OCI-LY3 (cell line): ENCODE results near the gene STPG4.

ENCODE experiments used
- H2AFZ ChIP-seq: fragments of 200-600, 300-600 bp; shearing (Covaris generic); 2 replicates; pipeline ENCODE4 v1.6.0; 2014; ENCODE audit warnings: antibody characterized with exemption, low read depth, low read length
- H3K27ac ChIP-seq: fragments of 200-600, 300-600 bp; sonication (generic); 2 replicates; pipeline ENCODE4 v1.5.1; 2014; ENCODE audit warnings: mild to moderate bottlenecking, low read length, moderate library complexity, mixed read lengths
- H3K27me3 ChIP-seq: fragments of 200-600, 300-600 bp; sonication (generic); 2 replicates; pipeline ENCODE4 v1.6.1; 2014; ENCODE audit warnings: low read depth, low read length, mixed read lengths
- H3K36me3 ChIP-seq: fragments of 200-600, 300-600 bp; sonication (generic); replicated peaks from 2 replicates; pipeline ENCODE3; 2014; ENCODE audit warnings: low read depth, low read length, mixed read lengths
- H3K4me1 ChIP-seq: fragments of 300-600, 200-600 bp; sonication (generic); 2 replicates; pipeline ENCODE4 v1.6.1; 2014; ENCODE audit warnings: low read length, mixed read lengths
- H3K4me2 ChIP-seq: fragments of 200-600, 300-600 bp; sonication (generic); 2 replicates; pipeline ENCODE4 v1.6.1; 2014; ENCODE audit warnings: low read length, mixed read lengths
- H3K4me3 ChIP-seq: fragments of 300-600, 200-600 bp; sonication (generic); 2 replicates; pipeline ENCODE4 v1.5.1; 2014; ENCODE audit warnings: antibody characterized with exemption, mild to moderate bottlenecking, low read length, moderate library complexity
- H3K79me2 ChIP-seq: fragments of 300-600, 200-600 bp; shearing (Covaris generic); 2 replicates; pipeline ENCODE4 v1.6.1; 2014; ENCODE audit warnings: mild to moderate bottlenecking, low read length, mixed read lengths
- H3K9ac ChIP-seq: fragments of 300-600, 200-600 bp; shearing (Covaris generic); 2 replicates; pipeline ENCODE4 v1.6.0; 2014; ENCODE audit warnings: mild to moderate bottlenecking, low read length, moderate library complexity
- H3K9me3 ChIP-seq: fragments of 200-600, 300-600 bp; shearing (Covaris generic); 2 replicates; pipeline ENCODE4 v1.6.1; 2014; ENCODE audit warnings: low read length, mixed read lengths; ENCODE audit not compliant: insufficient read depth
- H4K20me1 ChIP-seq: fragments of 200-600, 300-600 bp; sonication (generic); 2 replicates; pipeline ENCODE4 v1.6.1; 2016; ENCODE audit warnings: low read length, mixed read lengths; ENCODE audit not compliant: insufficient read depth
- EZH2phosphoT487 ChIP-seq: fragments of 200-600 bp; shearing (Covaris generic); IDR thresholded peaks from 2 replicates; pipeline ENCODE4 v1.6.1; 2018; ENCODE audit warnings: antibody characterized with exemption, mixed run types, low read depth
- TF ChIP-seq, protein P1 (sequence below): fragments of 200-600, 300-600 bp; sonication (generic); IDR thresholded peaks from 2 replicates; pipeline ENCODE4 v1.5.1; 2014; ENCODE audit warnings: antibody characterized with exemption, low read length, low read depth

STPG4 gene

DNA sequence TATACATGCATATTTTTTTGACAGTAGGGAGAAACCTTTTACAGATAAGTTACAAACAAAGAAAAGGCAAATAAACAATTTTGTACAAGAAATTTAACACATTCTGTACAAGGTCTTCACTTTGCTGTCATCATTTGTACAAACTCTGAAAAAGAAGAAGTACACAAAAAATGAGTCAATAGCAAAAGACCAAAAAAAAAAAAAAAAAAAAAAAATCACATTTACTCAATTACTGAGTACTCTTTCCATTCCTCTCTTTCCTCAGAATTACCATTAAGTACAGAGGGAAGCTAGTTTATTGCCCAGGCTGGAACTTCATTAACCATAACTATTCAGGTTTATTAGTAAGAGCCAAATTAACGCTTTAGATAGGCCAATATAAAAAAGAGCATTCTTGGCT is 5.6 kb upstream of the STPG4 start:
- peaks cover 39% of the 10 kb centered on the region for H3K79me2 ChIP-seq
- no peak overlapping the region for H3K4me2 ChIP-seq
- no peaks in the 10 kb centered on the region for H3K9me3 ChIP-seq
- H3K27me3 ChIP-seq = no peaks in the 10 kb centered on the region
- H2AFZ ChIP-seq = no peak overlapping the region
- H3K4me1 ChIP-seq = no peaks in the 10 kb centered on the region
- H3K36me3 ChIP-seq = peaks cover 60% of the 10 kb centered on the region
- no peak overlapping the region for H3K9ac ChIP-seq
- H3K4me3 ChIP-seq = no peak overlapping the region
- TF ChIP-seq, protein P1, sequence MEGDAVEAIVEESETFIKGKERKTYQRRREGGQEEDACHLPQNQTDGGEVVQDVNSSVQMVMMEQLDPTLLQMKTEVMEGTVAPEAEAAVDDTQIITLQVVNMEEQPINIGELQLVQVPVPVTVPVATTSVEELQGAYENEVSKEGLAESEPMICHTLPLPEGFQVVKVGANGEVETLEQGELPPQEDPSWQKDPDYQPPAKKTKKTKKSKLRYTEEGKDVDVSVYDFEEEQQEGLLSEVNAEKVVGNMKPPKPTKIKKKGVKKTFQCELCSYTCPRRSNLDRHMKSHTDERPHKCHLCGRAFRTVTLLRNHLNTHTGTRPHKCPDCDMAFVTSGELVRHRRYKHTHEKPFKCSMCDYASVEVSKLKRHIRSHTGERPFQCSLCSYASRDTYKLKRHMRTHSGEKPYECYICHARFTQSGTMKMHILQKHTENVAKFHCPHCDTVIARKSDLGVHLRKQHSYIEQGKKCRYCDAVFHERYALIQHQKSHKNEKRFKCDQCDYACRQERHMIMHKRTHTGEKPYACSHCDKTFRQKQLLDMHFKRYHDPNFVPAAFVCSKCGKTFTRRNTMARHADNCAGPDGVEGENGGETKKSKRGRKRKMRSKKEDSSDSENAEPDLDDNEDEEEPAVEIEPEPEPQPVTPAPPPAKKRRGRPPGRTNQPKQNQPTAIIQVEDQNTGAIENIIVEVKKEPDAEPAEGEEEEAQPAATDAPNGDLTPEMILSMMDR = no peak
- no peak for TF ChIP-seq EZH2phosphoT487
- no peak overlapping the region for H3K27ac ChIP-seq
- H4K20me1 ChIP-seq = peaks cover 41% of the 10 kb centered on the region

DNA sequence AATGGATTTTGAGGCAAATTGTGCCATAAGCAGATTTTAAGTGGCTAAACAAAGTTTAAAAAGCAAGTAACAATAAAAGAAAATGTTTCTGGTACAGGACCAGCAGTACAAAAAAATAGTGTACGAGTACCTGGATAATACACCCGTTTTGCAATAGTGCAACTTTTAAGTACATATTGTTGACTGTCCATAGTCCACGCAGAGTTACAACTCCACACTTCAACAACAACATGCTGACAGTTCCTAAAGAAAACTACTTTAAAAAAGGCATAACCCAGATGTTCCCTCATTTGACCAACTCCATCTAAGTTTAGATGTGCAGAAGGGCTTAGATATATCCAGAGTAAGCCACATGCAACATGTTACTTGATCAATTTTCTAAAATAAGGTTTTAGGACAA is 5.1 kb upstream of the STPG4 start:
- H3K27me3 ChIP-seq = no peaks in the 10 kb centered on the region
- no peak overlapping the region for H2AFZ ChIP-seq
- H3K79me2 ChIP-seq = peaks cover 35% of the 10 kb centered on the region
- no peaks in the 10 kb centered on the region for H3K4me1 ChIP-seq
- peaks cover 37% of the 10 kb centered on the region for H4K20me1 ChIP-seq
- peaks cover 58% of the 10 kb centered on the region for H3K36me3 ChIP-seq
- H3K4me3 ChIP-seq = no peak overlapping the region
- no peaks in the 10 kb centered on the region for H3K9me3 ChIP-seq
- no peak overlapping the region for H3K27ac ChIP-seq
- no peak for TF ChIP-seq EZH2phosphoT487
- TF ChIP-seq, protein P1 = no peak
- no peak overlapping the region for H3K4me2 ChIP-seq
- no peak overlapping the region for H3K9ac ChIP-seq

DNA sequence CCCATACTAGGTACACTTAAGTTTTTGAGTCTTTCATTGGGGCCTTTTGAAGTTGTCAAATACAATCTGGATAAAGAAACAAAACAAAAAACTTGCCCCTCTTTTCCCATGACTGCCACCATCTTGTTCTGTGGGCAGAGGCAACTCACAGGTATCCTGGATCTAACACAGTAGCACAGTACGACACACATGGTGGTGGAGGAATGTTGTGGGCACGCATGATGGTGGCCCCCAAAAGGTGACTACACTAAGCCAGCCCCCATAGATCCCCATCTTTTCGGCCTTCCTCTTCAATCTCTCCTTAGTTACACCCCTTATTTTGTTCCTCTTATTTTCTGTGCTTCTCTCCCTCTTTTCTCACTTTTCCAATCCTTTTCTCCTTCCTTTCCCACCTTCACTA is 4.5 kb upstream of the STPG4 start:
- Histone ChIP-seq H3K9ac (no peak overlapping the region), H3K4me2 (no peak overlapping the region), H3K9me3 (no peaks in the 10 kb centered on the region), H3K36me3 (peaks cover 52% of the 10 kb centered on the region), H3K79me2 (peaks cover 29% of the 10 kb centered on the region), H3K27me3 (no peaks in the 10 kb centered on the region), H3K27ac (no peak overlapping the region), H3K4me1 (no peaks in the 10 kb centered on the region), H3K4me3 (no peak overlapping the region), H2AFZ (no peak overlapping the region), H4K20me1 (peaks cover 31% of the 10 kb centered on the region)
- TF ChIP-seq EZH2phosphoT487 = no peak
- TF ChIP-seq, protein P1 = no peak

DNA sequence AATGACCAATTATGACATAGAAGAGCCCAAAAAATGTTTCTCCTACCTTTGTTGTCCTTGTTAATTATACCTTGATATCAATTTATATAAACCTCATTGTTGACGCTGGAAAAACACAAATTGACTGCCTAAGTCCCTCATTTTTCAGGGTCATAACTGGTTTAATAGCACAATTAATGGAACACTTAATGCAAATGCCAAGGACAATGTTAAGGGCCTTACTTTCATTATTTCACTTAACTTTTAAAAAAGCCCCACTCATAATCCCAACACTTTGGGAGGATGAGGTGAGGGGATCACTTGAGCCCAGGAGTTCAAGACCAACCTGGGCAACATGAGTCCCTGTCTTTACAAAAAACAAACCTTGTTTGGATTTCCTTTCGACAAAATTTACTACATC is 3.5 kb upstream of the STPG4 start:
- no peak overlapping the region for H3K9ac ChIP-seq
- no peak overlapping the region for H2AFZ ChIP-seq
- H3K4me2 ChIP-seq = no peak overlapping the region
- H3K4me1 ChIP-seq = no peaks in the 10 kb centered on the region
- peaks cover 51% of the 10 kb centered on the region for H3K36me3 ChIP-seq
- no peak for TF ChIP-seq EZH2phosphoT487
- TF ChIP-seq, protein P1 = no peak
- H4K20me1 ChIP-seq = peaks cover 23% of the 10 kb centered on the region
- H3K79me2 ChIP-seq = peaks cover 19% of the 10 kb centered on the region
- H3K27me3 ChIP-seq = no peaks in the 10 kb centered on the region
- H3K9me3 ChIP-seq = no peaks in the 10 kb centered on the region
- no peak overlapping the region for H3K4me3 ChIP-seq
- H3K27ac ChIP-seq = no peak overlapping the region
